Measurements from ENCODE around the gene PPP6R2.

The PPP6R2 gene

DNA sequence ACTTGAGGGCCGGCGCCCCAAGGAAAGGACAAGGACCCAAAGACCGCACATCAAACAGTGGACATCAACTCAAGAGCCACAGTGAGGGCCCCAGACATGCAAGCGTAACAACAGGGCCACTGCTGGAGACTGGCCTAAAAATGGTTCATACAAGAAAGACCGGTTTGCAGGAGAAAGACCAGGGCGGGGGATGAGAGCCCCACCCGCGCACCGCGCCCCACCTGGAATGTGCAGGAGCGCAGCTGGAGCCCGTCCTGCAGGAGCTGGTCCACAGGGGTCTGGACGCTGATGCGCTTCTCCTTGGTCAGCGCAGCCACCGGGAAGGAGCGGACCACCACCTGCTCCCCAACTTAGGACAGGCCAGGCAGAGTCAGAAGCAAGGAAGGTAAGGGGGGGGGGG is 117.8 kb downstream of the PPP6R2 start:
- peaks cover 82 to 84% of the 10 kb centered on the region in 2 donors for H3K36me3 ChIP-seq (ENCODE audit: control insufficient read depth in 2 of 2, insufficient read depth in 2 of 2, low read length in 2 of 2)
- H3K9me3 ChIP-seq (ENCODE audit: control insufficient read depth in 2 of 2, low read length in 2 of 2): no peaks in the 10 kb centered on the region
- H3K4me1 ChIP-seq (ENCODE audit: control insufficient read depth in 2 of 2, insufficient read depth in 2 of 2, low read length in 2 of 2): no peaks in the 10 kb centered on the region
- no peak overlapping the region for H3K27ac ChIP-seq (ENCODE audit: low read depth in 2 of 2, low read length in 2 of 2)
- no peaks in the 10 kb centered on the region for H3K27me3 ChIP-seq (ENCODE audit: control insufficient read depth in 2 of 2, insufficient read depth in 2 of 2, low read length in 2 of 2)
- H3K9ac ChIP-seq (ENCODE audit: low read depth in 1 of 2, low read length in 2 of 2): no peak overlapping the region
- no peak overlapping the region for H3K4me3 ChIP-seq (ENCODE audit: low read length in 2 of 2)

DNA sequence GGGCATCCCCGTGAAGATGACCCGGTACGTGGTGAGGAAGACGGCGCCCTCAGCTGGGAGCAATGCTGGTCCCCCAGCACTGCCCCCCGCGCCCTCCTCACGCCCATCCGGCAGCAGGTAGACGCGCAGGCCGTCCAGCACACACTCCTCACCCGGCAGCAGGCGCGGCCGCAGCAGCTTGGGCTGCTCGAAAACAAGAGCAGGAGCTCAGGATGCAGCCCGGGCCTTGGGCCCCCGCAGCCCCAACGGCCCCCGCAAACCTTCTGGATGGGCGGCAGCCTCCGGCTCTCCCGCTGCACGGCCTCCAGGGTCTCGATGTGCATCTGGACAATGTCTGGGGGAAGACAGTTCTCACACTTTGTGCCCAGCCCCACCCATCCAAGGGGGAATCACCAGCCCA is 118.4 kb downstream of the PPP6R2 start:
- peaks cover 86 to 87% of the 10 kb centered on the region in 2 donors for H3K36me3 ChIP-seq (ENCODE audit: control insufficient read depth in 2 of 2, insufficient read depth in 2 of 2, low read length in 2 of 2)

DNA sequence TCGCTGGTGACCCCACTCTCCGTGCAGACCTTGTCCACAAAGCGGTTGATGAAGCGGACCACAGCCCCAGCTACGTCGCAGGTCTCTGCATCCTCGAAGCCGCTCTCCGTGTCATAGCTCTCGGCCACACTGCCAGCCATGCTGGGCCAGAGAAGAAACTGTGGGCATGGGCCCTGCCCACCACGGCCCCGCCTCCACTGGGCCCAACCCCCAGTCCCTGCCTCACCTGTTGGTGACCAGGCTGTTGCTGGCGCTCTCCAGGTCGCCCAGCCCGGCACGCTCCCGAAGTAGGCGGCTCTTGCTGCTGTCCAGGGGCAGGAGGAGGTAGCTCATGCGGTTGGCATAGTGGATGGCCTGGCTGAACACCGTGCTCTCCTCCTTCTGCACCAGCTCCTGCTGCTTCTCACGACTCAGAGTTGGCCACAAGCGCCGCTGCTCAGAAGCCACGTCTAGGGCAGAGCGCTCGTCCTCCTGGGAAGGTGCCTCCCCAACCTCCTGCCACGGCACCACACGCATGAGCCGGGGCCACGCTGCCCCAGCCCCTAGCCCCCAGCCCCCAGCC is 118.9 kb downstream of the PPP6R2 start:
- no peak overlapping the region for H3K9ac ChIP-seq (ENCODE audit: low read depth in 1 of 2, low read length in 2 of 2)
- H3K4me1 ChIP-seq (ENCODE audit: control insufficient read depth in 2 of 2, insufficient read depth in 2 of 2, low read length in 2 of 2): no peaks in the 10 kb centered on the region
- no peaks in the 10 kb centered on the region for H3K27me3 ChIP-seq (ENCODE audit: control insufficient read depth in 2 of 2, insufficient read depth in 2 of 2, low read length in 2 of 2)
- peaks cover 87 to 90% of the 10 kb centered on the region in 2 donors for H3K36me3 ChIP-seq (ENCODE audit: control insufficient read depth in 2 of 2, insufficient read depth in 2 of 2, low read length in 2 of 2)
- H3K27ac ChIP-seq (ENCODE audit: low read depth in 2 of 2, low read length in 2 of 2): no peak overlapping the region
- no peak overlapping the region for H3K4me3 ChIP-seq (ENCODE audit: low read length in 2 of 2)
- no peaks in the 10 kb centered on the region for H3K9me3 ChIP-seq (ENCODE audit: control insufficient read depth in 2 of 2, low read length in 2 of 2)

More for the DNA sequence above, 118.4 kb downstream of the PPP6R2 start:
- H3K4me3 ChIP-seq (ENCODE audit: low read length in 2 of 2): no peak overlapping the region
- no peaks in the 10 kb centered on the region for H3K4me1 ChIP-seq (ENCODE audit: control insufficient read depth in 2 of 2, insufficient read depth in 2 of 2, low read length in 2 of 2)
- no peaks in the 10 kb centered on the region for H3K9me3 ChIP-seq (ENCODE audit: control insufficient read depth in 2 of 2, low read length in 2 of 2)
- no peak overlapping the region for H3K27ac ChIP-seq (ENCODE audit: low read depth in 2 of 2, low read length in 2 of 2)
- H3K9ac ChIP-seq (ENCODE audit: low read depth in 1 of 2, low read length in 2 of 2): no peak overlapping the region
- H3K27me3 ChIP-seq (ENCODE audit: control insufficient read depth in 2 of 2, insufficient read depth in 2 of 2, low read length in 2 of 2): no peaks in the 10 kb centered on the region

GRCh38 chr22:50463188-50463900 is 120.2 kb downstream of the PPP6R2 start:
- H3K27ac ChIP-seq (ENCODE audit: low read depth in 2 of 2, low read length in 2 of 2): no peak overlapping the region
- no peaks in the 10 kb centered on the region for H3K9me3 ChIP-seq (ENCODE audit: control insufficient read depth in 2 of 2, low read length in 2 of 2)
- H3K4me3 ChIP-seq (ENCODE audit: low read length in 2 of 2): no peak overlapping the region
- H3K4me1 ChIP-seq (ENCODE audit: control insufficient read depth in 2 of 2, insufficient read depth in 2 of 2, low read length in 2 of 2): no peaks in the 10 kb centered on the region
- H3K36me3 ChIP-seq (ENCODE audit: control insufficient read depth in 2 of 2, insufficient read depth in 2 of 2, low read length in 2 of 2): peaks cover 85 to 86% of the 10 kb centered on the region in 2 donors
- no peaks in the 10 kb centered on the region for H3K27me3 ChIP-seq (ENCODE audit: control insufficient read depth in 2 of 2, insufficient read depth in 2 of 2, low read length in 2 of 2)
- H3K9ac ChIP-seq (ENCODE audit: low read depth in 1 of 2, low read length in 2 of 2): no peak overlapping the region

- no peak overlapping the region for H3K9ac ChIP-seq (ENCODE audit: low read depth in 1 of 2, low read length in 2 of 2)
- H3K9me3 ChIP-seq (ENCODE audit: control insufficient read depth in 2 of 2, low read length in 2 of 2): no peaks in the 10 kb centered on the region
- no peaks in the 10 kb centered on the region for H3K27me3 ChIP-seq (ENCODE audit: control insufficient read depth in 2 of 2, insufficient read depth in 2 of 2, low read length in 2 of 2)
- H3K36me3 ChIP-seq (ENCODE audit: control insufficient read depth in 2 of 2, insufficient read depth in 2 of 2, low read length in 2 of 2): peaks cover 75 to 76% of the 10 kb centered on the region in 2 donors
- no peak overlapping the region for H3K27ac ChIP-seq (ENCODE audit: low read depth in 2 of 2, low read length in 2 of 2)
- H3K4me1 ChIP-seq (ENCODE audit: control insufficient read depth in 2 of 2, insufficient read depth in 2 of 2, low read length in 2 of 2): peaks cover 7 to 10% of the 10 kb centered on the region in 2 donors
- no peak overlapping the region for H3K4me3 ChIP-seq (ENCODE audit: low read length in 2 of 2)
Measured at GRCh38 chr22:50464451-50464850, 121.3 kb downstream of the PPP6R2 start.

DNA sequence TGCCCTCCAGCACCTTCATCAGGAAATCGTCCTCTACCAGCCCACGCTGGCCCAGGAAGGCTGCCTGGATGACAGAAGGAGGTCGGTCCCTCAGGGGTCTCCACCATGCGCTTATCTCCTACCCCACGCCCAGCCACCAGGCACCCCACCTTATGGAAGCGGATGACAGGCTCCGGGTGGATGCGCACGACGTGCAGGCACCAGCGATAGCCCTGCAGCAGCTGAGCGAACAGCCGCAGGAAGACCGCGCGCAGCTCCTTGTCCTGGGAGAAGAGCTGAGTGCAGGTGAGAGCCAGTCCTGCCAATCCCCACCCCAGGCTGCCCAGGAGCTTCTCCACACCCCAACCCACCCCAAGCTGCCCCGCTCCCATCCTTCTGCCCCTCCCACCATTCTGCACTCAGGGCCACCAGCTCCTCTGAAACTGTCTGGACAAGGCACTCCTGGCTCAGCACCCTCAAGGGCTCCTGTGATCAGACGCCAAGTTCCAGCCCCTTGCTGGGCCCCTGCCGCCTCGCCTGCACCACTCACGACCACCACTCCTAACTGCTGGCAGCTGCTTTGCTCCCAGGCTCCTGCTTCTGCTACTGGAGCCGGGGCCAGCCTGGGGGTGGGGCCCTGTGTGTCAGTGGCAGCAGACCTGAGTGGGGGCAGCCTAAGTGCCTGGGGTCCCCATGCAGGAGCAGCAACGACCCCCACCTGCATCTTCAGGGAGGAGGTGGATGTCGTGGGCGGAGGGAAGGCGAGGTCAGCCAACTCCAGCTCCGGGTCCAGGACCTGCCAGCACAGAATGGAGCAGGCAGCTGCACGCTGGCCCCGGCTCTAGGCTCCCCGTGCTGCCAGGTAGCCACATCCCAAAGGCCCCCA is 122.2 kb downstream of the PPP6R2 start:
- Histone ChIP-seq H3K36me3 (ENCODE audit: control insufficient read depth in 2 of 2, insufficient read depth in 2 of 2, low read length in 2 of 2) (peaks cover 68 to 70% of the 10 kb centered on the region in 2 donors), H3K27me3 (ENCODE audit: control insufficient read depth in 2 of 2, insufficient read depth in 2 of 2, low read length in 2 of 2) (no peaks in the 10 kb centered on the region), H3K4me1 (ENCODE audit: control insufficient read depth in 2 of 2, insufficient read depth in 2 of 2, low read length in 2 of 2) (peaks cover 15 to 17% of the 10 kb centered on the region in 2 donors), H3K27ac (ENCODE audit: low read depth in 2 of 2, low read length in 2 of 2) (no peak overlapping the region), H3K9me3 (ENCODE audit: control insufficient read depth in 2 of 2, low read length in 2 of 2) (no peaks in the 10 kb centered on the region), H3K4me3 (ENCODE audit: low read length in 2 of 2) (no peak overlapping the region), H3K9ac (ENCODE audit: low read depth in 1 of 2, low read length in 2 of 2) (no peak overlapping the region)

- H3K9ac ChIP-seq (ENCODE audit: low read depth in 1 of 2, low read length in 2 of 2): no peak overlapping the region
- no peak overlapping the region for H3K4me3 ChIP-seq (ENCODE audit: low read length in 2 of 2)
- peaks cover 36% of the 10 kb centered on the region in 2 donors for H3K4me1 ChIP-seq (ENCODE audit: control insufficient read depth in 2 of 2, insufficient read depth in 2 of 2, low read length in 2 of 2)
- no peak overlapping the region for H3K27ac ChIP-seq (ENCODE audit: low read depth in 2 of 2, low read length in 2 of 2)
- H3K27me3 ChIP-seq (ENCODE audit: control insufficient read depth in 2 of 2, insufficient read depth in 2 of 2, low read length in 2 of 2): no peaks in the 10 kb centered on the region
- no peaks in the 10 kb centered on the region for H3K9me3 ChIP-seq (ENCODE audit: control insufficient read depth in 2 of 2, low read length in 2 of 2)
- H3K36me3 ChIP-seq (ENCODE audit: control insufficient read depth in 2 of 2, insufficient read depth in 2 of 2, low read length in 2 of 2): peaks cover 48 to 53% of the 10 kb centered on the region in 2 donors
Measured at GRCh38 chr22:50467341-50467740, 124.2 kb downstream of the PPP6R2 start.

- no peaks in the 10 kb centered on the region for H3K9me3 ChIP-seq (ENCODE audit: control insufficient read depth in 2 of 2, low read length in 2 of 2)
- peak overlapping the region in 1 of 2 donors; percentile 95 for H3K27ac ChIP-seq (ENCODE audit: low read depth in 2 of 2, low read length in 2 of 2)
- H3K4me3 ChIP-seq (ENCODE audit: low read length in 2 of 2): no peak overlapping the region
- peaks cover 42 to 50% of the 10 kb centered on the region in 2 donors for H3K36me3 ChIP-seq (ENCODE audit: control insufficient read depth in 2 of 2, insufficient read depth in 2 of 2, low read length in 2 of 2)
- H3K4me1 ChIP-seq (ENCODE audit: control insufficient read depth in 2 of 2, insufficient read depth in 2 of 2, low read length in 2 of 2): peaks cover 41 to 42% of the 10 kb centered on the region in 2 donors
- no peak overlapping the region for H3K9ac ChIP-seq (ENCODE audit: low read depth in 1 of 2, low read length in 2 of 2)
- H3K27me3 ChIP-seq (ENCODE audit: control insufficient read depth in 2 of 2, insufficient read depth in 2 of 2, low read length in 2 of 2): no peaks in the 10 kb centered on the region
Measured at GRCh38 chr22:50467773-50468440, 124.8 kb downstream of the PPP6R2 start.

GRCh38 chr22:50468626-50469025 is 125.5 kb downstream of the PPP6R2 start:
- Histone ChIP-seq H3K4me1 (ENCODE audit: control insufficient read depth in 2 of 2, insufficient read depth in 2 of 2, low read length in 2 of 2) (peaks cover 49% of the 10 kb centered on the region in 2 donors), H3K27ac (ENCODE audit: low read depth in 2 of 2, low read length in 2 of 2) (peak overlapping the region; percentile 90 to 95), H3K9me3 (ENCODE audit: control insufficient read depth in 2 of 2, low read length in 2 of 2) (no peaks in the 10 kb centered on the region), H3K4me3 (ENCODE audit: low read length in 2 of 2) (no peak overlapping the region), H3K9ac (ENCODE audit: low read depth in 1 of 2, low read length in 2 of 2) (no peak overlapping the region), H3K27me3 (ENCODE audit: control insufficient read depth in 2 of 2, insufficient read depth in 2 of 2, low read length in 2 of 2) (no peaks in the 10 kb centered on the region), H3K36me3 (ENCODE audit: control insufficient read depth in 2 of 2, insufficient read depth in 2 of 2, low read length in 2 of 2) (peaks cover 37 to 44% of the 10 kb centered on the region in 2 donors)
